DMS114 treated with DMSO at 0.1 percent for 48 hours (cell line): ENCODE results near the gene KRT8.
"Not testable (repeated sequence)": the region's sequence is repeated elsewhere in the genome, so short reads cannot be mapped to it uniquely, and the experiment has no call there.

ENCODE experiments used
- DNase-seq: peaks from one replicate; lab custom pipeline; 2025; ENCODE audit not compliant: unreplicated experiment; lab: John Stamatoyannopoulos, UW

Gene KRT8

DNA sequence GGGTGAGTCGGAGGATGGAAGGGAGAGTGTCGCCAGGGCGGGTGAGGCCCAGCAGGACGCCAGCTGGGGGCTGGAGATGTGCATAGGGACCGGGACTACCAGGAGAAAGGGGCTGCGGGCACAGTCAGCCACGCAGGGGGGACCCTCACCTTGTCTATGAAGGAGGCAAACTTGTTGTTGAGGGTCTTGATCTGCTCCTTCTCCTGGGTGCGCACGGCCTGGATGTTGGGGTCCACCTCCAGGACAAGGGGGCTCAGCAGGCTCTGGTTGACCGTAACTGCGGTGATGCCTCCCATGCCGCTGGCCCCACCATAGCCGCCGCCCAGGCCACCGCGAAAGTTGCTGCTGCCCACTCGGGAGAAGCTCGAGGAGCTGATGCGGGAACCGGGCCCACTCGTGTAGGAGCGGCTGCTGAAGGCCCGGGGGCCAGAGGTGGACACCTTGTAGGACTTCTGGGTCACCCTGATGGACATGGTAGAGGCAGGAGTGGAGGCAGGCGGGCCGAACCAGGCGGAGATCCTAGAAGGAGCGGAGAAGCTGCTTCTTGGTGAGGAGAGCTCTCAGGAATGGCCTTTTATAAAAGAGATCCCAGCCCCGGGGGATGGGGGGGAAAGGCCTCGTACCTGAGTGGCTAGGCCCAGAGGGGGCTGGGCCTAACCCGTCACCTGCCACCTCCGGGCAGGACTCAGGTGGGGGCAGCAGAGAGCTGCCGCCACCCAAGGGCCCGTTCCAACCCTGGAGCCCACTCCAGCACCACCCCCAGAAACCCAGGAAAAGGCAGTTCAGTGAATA, at the start of gene KRT8:
KRT8 (minus strand) TSS at position 568 of the 792 bp plus-strand sequence; CDS start at position 473, 95 bp downstream.
- DNase-seq: not testable (repeated sequence)

DNA sequence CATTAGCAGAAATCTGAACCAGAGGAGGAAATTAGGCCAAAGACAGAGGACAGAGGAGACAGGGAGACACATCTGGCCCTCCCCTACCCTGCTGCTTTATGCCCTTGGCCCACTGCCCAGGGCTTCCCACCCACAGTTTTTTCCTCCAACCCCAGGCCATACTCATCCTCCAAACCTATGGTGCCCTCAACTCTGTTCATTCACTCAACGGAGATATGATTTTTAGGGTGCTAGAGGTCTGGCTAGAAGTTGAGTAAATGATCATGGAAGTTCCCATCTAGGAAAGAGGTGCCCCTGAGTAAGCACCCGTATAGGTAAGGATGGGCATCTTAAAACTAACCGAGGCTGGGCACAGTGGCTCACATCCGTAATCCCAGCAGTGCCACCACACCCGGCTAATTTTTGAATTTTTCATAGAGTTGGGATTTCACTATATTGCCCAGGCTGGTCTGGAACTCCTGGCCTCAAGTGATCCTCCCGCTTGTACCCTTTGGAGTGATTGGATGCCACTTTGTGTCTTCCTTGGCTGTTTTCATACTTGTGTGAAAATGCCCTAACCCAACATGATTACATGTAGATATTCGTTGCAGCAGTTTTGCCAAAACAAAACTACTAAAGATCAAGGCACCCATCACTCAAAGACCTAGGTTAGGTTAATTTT, 48.4 kb upstream of the KRT8 start:
- no peak for DNase-seq

DNA sequence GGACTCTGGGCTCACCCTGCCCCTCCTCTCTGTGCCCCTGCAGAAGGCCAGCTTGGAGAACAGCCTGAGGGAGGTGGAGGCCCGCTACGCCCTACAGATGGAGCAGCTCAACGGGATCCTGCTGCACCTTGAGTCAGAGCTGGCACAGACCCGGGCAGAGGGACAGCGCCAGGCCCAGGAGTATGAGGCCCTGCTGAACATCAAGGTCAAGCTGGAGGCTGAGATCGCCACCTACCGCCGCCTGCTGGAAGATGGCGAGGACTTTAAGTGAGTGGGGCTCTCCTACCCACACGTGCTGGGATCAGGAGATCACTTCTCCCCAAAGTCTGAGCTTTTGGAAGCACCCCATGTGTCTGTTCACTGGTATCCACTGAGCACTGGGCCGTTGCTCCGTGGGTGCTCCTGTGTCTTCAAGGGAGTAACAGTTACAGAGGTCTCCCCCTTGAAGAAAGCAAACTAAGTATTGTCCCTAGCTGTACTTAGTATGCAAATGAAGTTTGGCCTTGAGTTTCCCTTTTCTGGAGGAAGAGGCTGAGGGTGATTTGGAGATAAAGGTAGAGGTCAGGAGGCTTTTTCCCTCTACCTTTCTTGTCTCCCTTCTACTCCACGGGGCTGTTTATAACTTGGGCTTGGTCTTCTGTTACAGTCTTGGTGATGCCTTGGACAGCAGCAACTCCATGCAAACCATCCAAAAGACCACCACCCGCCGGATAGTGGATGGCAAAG, 47.4 kb upstream of the KRT8 start:
- DNase-seq: no peak

DNA sequence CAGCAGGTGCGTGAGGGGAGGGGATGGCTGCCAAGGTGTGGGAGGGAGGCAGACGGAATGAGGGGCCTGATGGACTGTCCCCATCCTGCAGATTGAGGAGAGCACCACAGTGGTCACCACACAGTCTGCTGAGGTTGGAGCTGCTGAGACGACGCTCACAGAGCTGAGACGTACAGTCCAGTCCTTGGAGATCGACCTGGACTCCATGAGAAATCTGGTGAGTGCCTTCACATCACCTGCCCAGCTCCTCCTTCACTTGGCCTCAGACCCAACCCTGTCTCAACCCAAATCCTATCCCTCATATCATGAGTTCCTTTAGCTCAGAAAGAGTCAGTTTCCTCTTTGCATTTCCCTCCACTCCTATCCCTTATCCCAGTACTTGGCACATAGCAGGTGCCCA, 46.8 kb upstream of the KRT8 start:
- DNase-seq: no peak

DNA sequence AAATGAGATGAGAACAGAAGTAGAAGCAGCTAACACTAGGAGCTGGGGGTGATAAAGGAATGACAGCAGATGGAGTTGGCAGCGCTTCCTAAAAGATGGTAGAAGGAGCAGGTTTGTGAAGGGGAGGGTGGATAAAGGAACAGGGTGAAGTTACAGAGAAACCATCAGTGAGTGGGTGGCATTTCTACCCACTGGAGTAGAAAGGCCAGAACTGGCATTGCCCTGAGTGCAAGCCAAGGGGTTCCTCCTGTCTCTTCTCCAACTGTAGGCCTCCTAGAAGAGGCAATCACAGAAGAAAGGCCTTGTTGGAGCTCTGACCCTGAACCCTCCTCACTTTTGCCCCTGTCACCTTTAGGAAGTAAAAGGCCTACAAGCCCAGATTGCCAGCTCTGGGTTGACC, 46.2 kb upstream of the KRT8 start:
- no peak for DNase-seq

DNA sequence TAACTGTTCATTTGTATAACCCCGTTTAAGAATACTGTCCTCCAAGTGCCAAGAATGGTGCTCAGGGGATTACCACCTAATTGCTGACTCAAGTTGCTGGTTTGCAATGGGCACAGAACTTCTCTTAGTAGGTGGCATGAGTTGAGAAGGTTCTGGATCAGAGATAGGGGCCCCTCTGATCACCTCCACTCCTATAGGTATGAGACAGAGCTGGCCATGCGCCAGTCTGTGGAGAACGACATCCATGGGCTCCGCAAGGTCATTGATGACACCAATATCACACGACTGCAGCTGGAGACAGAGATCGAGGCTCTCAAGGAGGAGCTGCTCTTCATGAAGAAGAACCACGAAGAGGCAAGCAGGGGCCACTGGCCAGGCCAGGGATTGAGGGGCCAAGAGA, 45.7 kb upstream of the KRT8 start:
- no peak for DNase-seq

DNA sequence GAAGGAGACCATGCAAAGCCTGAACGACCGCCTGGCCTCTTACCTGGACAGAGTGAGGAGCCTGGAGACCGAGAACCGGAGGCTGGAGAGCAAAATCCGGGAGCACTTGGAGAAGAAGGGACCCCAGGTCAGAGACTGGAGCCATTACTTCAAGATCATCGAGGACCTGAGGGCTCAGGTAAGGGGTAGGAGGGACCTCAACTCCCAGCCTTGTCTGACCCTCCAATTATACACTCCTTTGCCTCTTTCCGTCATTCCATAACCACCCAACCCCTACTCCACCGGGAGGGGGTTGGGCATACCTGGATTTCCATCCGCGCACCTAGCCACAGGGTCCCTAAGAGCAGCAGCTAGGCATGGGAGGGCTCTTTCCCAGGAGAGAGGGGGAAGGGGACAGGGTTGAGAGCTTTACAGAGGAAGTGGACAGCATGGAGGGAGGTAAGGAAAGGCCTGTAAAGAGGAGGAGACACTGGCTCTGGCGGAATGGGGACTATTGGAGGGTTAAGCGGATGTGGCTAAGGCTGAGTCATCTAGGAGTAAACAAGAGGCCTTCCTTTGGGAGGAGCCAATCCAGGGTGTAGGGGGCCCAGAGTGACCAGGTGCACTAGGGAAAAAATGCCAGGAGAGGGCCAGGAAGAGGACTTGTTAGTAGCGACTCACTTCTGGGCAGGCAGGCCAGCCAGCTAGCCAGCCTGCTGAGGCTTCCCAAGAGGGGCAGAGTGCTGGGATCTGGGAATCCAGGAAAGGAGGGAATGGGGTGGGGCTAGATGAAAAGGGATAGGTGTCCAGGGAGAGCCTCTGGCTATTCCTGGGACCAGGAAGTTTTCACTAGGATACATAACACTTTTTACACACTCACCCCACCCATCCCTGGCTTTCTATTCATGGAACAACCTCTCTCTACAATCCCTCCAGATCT, 44.8 kb upstream of the KRT8 start:
- no peak for DNase-seq

DNA sequence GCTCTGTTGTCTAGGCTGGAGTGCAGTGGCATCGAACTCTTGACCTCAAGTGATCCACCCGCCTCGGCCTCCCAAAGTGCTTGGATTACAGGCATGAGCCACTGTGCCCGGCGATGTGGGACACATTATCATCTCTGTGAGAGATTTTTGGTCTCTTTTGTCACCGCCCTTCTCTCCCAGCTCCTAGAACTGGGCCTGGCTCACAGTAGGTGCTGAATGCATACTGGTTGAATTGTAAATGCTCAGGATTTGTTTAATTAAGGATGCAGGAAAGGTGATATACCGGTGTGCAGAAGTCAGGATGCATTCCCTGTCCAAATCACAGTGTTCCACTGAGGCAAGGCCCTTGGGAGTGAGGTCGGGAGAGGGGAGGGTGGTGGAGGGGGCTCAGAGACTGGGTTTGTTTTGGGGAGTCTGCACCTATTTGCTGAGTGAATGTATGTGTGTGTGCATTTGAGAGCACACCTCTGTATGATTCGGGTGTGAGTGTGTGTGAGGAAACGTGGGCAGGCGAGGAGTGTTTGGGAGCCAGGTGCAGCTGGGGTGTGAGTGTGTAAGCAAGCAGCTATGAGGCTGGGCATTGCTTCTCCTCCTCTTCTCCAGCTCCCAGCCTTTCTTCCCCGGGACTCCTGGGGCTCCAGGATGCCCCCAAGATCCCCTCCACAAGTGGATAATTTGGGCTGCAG, 43.0 kb upstream of the KRT8 start:
- DNase-seq: no peak

DNA sequence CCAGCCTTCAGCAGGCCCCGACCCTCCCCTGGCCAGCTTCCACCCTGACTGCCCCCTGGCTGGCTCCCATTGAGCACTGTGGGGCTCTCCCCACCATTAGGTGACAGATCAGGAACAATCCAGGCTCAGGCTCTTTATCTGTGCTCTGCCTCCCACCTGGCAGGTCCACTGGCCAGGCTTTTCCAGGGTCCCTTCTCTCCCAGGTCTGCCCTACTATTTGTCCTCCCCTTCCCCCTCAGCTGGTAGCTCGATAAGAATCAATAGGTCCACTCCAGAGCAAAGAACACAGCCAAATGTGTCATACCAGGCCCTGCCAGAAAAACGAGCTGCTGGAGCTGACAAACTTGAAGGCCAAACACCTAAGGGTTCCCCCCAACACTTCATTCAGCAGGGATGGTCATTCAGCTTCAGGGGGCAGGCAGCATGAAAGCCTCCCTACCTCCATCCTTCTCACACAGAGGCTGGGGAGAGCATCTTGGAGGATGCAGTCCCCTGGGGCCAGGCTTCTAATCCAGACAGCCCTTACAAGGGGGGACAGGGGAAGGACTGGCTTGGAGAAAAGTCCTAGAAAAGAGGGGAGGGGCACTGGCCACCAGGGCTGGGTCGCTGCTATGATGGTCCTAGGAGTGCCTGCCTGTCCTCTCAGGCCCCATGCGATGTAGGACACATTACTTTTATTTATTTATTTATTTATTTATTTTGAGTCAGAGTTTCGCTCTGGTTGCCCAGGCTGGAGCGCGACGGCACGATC, 42.1 kb upstream of the KRT8 start:
- DNase-seq: no peak

DNA sequence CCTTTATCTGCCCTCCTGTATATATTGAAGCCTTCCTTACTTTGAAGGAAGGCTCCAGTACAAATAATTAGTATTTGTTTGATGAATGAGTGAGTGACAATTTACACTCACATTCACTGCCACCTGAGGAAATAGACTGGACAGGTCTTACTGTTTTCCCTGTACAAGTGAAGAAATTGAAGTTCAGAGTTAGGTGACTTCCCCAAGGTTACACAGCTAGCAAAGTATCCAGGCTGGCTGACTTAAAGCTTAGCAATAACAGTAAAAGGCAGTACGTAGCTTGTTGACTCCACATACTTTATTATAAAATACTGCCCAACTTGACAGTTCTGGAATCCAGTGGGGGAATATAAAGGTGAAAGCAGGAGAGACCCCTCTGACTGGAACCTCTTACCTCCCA, 41.5 kb upstream of the KRT8 start:
- no peak for DNase-seq

DNA sequence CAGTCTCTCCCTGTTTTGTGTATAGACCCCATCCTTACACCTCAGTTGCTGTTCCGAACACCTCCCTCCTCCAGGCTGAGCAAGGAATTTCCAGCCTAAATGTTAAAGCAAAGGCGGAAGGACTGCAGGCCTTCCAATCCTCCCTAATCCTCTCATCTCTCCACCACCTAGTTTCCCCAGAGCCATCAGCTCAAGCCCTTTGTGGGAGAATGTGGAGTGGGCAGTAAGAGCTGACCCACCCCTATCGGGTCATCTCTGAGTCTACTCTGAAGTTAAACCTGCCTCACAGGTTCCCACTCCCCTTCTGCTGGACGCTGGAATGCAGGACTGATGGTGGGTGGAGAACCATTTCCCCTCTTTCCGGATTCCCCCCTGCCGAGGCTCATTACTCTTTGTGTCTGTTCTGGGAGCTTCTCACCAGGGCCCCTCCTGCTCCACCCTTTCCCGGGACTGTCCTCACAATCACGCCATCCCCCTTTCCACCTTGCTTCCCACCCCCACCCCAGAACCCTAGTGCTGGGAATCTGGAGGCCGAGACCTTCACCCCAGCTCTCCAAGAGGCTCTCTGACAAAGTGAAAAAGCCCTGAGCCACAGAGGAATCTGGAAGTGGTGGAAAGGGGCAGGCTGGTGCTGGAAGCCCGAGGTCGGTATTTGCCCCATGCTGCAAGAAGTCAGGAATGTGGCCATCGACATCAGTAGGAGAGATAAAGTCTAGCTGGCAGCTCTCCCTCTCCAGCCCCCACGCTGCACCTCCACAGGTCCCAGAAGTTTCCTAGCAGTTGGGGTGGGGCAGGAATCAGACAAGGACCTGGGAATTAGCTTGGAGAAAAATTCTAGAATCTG, 40.7 kb upstream of the KRT8 start:
- no peak for DNase-seq

DNA sequence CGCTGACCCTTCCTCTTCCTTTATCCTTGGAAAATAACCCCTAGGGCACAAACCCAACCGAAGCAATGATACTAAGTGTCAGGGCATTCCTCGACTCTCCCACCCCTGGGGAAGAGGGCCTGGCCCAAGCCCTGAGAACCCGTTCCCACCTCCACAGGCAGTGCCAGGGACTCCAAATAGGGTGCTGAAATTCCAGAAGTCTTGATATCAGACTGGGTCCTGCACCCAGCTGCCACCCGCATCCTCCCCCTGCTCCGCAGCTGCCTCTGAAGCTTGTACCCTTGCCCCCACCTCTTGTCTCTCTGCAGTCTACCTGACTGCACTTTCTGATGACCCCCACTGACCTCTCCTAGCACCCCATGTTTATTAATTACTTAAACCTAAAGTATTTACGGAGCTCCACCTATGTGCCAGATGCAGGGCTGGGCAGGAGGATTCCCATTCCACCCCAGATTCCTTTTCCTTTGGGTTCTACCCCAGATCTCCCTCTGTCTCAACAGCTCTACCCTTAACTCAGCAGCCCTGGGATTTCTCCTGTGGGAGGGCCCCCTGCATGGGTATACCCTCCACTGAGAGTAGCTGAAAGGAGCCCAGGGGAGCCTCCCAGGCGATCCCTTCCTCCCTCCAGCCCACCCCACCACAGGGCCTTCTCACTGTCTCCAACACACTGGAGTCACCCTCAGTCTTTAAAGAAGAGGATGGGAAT, 40.0 kb upstream of the KRT8 start:
- DNase-seq: no peak

DNA sequence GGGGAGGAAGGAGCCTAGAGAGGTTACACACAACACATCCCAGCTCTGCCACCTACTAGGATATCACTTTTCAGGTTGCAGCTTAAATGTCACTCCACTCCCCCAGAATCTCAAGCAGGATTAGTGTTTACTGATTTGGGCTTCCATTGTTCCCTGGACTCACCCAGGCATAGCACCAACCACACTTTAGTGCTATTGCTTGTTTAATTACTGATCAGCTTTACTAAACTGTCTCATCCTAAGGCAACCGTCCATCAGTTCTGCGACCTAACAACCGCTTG, 38.0 kb upstream of the KRT8 start:
- no peak for DNase-seq

DNA sequence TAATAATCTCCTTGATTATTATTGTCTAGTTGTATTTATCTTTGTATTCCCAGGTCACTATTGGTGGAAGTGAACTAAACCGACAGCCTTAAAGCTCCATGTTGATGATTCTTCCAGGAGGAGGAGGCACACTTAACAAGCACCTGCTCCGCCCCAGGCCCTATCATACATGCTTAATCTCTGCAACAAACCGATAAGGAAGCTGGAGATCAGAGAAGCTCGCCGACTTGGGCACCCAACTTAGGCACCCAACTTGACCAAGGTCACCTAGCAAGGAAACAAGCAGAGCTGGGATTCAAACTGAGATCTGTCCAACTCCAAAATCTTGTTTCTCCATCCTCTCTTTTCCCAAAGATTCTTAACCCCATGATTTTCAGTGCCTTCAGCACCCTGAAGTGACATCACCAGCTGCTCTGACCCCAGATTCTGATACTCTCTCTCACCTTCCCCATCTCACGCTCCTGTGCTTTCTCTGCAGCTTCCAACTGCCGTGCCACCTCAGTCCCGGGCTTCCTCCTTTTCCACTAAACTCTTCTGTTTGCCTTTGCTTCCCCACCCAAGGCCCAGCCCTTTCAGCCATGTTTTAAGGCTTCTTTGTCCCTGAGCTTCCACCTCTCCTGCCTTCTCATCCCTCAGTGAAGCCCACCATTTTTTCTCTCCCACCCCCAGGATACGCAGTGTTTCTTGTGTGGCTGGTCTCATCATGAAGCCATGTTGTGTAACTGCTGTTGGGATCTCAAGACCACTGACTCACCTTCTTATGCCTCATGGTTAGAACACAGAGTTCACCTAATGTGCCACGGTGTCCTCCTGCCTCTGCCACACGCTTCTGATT, 37.4 kb upstream of the KRT8 start:
- no peak for DNase-seq

DNA sequence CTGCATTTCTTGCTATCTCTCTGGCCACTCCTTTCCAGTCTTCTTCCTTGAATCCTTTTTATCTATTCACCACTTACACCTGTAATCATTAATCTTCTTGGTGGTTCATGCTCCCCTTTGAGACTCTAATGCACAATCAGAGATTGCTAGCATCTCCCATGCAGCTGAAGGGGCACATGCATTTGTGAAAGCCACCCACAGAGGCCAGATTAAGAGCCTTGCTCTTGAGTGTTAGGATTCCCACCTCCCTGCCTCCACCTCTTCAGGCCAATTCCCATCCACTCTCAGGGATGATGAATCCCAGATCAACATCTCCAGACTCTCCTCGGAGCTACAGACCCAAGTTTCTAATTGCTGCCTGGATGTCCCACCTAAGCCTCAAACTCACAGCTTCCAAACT, 24.7 kb upstream of the KRT8 start:
- DNase-seq: no peak

DNA sequence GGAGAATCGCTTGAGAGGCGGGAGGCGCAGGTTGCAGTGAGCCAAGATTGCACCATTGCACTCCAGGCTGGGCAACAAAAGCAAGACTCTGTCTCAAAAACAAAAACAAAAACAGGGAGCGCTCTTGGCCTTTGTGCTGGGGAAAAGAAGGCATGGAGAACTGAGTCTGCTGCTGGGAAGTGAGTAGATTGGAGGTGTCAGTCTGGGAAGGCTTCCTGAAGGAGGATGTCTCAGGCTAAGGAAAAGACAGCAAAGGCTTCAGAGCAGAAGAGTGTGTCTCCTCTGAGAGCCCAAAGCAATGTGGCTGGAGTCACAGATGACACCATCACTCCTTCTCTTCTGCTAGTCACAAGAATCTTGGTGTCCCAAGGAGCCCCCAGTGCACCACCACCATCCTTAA, 23.1 kb upstream of the KRT8 start:
- DNase-seq: no peak

DNA sequence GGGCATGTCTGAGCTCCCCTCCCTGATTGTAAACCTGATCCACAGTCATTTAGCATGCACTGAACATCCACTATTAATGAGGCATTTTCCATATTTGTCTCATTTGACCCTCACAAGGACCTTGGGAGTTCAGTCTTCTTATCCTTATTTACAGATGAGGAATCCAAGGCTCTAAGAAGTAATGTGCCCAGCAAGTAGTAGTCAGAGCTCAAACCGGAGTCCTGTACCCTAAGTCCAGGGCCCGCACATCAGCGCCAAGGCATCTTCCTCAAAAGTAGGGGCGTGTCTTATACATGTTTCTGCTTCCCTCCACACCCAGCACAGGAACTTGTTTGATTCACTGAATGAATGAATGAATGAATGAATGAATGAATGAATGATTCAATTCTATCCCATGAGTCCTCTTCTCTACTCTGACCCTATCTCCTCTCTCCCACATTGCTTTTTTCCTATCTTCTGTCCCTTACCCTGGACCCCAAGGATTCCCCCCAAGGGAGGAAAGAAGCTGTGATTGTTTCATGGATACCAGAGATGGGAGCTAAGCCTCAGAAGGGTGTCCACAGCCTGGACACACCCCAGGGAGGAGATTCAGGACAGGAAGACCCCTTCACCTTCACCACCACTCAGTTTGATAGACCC, 21.8 kb upstream of the KRT8 start:
- no peak for DNase-seq
